SK-N-SH (cell line): ENCODE data around the gene ZNF407. TPM values are rescaled to one million over a fixed set of nuclear protein-coding genes. Genes with fewer than 3 reads are reported as not detected.

ENCODE experiments used
- CTCF ChIA-PET: fragments of 300-600, 350-600 bp; formaldehyde crosslinking; extraction: SDS; loops from one replicate; lab custom pipeline; 2021; lab: Yijun Ruan, JAX
- POLR2A ChIA-PET: fragments of 350-600 bp; sonication (Branson Sonifier 250); formaldehyde crosslinking; extraction: SDS; loops from one replicate; lab custom pipeline; 2020; ENCODE audit warnings: antibody characterized with exemption, inconsistent platforms; lab: Yijun Ruan, JAX
- DNase-seq: peaks from one replicate; pipeline ENCODE4 v3.0.0; 2012
- H2AFZ ChIP-seq: fragments of 200-600 bp; sonication (generic); 2 replicates; pipeline ENCODE4 v1.8.1; 2016; ENCODE audit warnings: antibody characterized with exemption, mild to moderate bottlenecking, low read depth
- H3F3A ChIP-seq: fragments of 200-600 bp; sonication (generic); replicated peaks from 2 replicates; pipeline ENCODE3; 2016; ENCODE audit warnings: antibody characterized with exemption, mild to moderate bottlenecking; ENCODE audit not compliant: insufficient read depth
- H3K27ac ChIP-seq, 2 experiments: fragments of 200-500 bp in 1 of 2; fragments of 200-600 bp in 1 of 2; sonication (Bioruptor generic) in 1 of 2; sonication (generic), shearing (Covaris generic) in 1 of 2; 2 replicates each; pipeline versions ENCODE4 v1.5.1 to v1.6.1; 2014 to 2016; ENCODE audit warnings: low read depth in 2 of 2, inconsistent platforms in 1 of 2, low read length in 1 of 2, mild to moderate bottlenecking in 1 of 2, mixed read lengths in 1 of 2
- H3K27me3 ChIP-seq: fragments of 200-600 bp; sonication (generic), shearing (Covaris generic); 2 replicates; pipeline ENCODE4 v1.6.1; 2016; ENCODE audit warnings: mixed run types; ENCODE audit not compliant: insufficient read depth
- H3K36me3 ChIP-seq, 2 experiments: fragments of 200-500 bp in 1 of 2; fragments of 200-600 bp in 1 of 2; sonication (Bioruptor generic) in 1 of 2; sonication (generic) in 1 of 2; replicated peaks in 1 of 2; 2 replicates each; pipeline versions ENCODE3 to v1.5.1; 2014 to 2016; ENCODE audit warnings: low read length in 1 of 2, mild to moderate bottlenecking in 1 of 2; ENCODE audit not compliant: insufficient read depth in 2 of 2, control insufficient read depth in 1 of 2
- H3K4me1 ChIP-seq, 2 experiments: fragments of 200-500 bp in 1 of 2; fragments of 200-600 bp in 1 of 2; sonication (Bioruptor generic) in 1 of 2; sonication (generic), shearing (Covaris generic) in 1 of 2; 2 replicates each; pipeline versions ENCODE4 v1.5.1 to v1.6.1; 2014 to 2016; ENCODE audit warnings: low read depth in 1 of 2, low read length in 1 of 2, mixed run types in 1 of 2; ENCODE audit not compliant: insufficient read depth in 2 of 2, control insufficient read depth in 1 of 2
- H3K4me2 ChIP-seq: fragments of 200-600 bp; sonication (generic), shearing (Covaris generic); 2 replicates; pipeline ENCODE4 v1.6.1; 2017; ENCODE audit warnings: mixed run types
- H3K4me3 ChIP-seq, 2 experiments: fragments of 200-500 bp in 1 of 2; fragments of 200-600 bp in 1 of 2; sonication (Bioruptor generic) in 1 of 2; sonication (generic), shearing (Covaris generic) in 1 of 2; 2 replicates each; pipeline versions ENCODE4 v1.5.1 to v1.8.1; 2014 to 2016; ENCODE audit warnings: low read depth in 2 of 2, inconsistent platforms in 1 of 2, low read length in 1 of 2, mild to moderate bottlenecking in 1 of 2, mixed read lengths in 1 of 2, moderate library complexity in 1 of 2
- H3K79me2 ChIP-seq: fragments of 200-600 bp; sonication (generic); 2 replicates; pipeline ENCODE4 v1.8.1; 2017; ENCODE audit warnings: mild to moderate bottlenecking; ENCODE audit not compliant: insufficient read depth
- H3K9ac ChIP-seq: fragments of 200-600 bp; sonication (generic); 2 replicates; pipeline ENCODE4 v1.6.1; 2017; ENCODE audit warnings: mixed run types
- H3K9me2 ChIP-seq: fragments of 200-600 bp; sonication (generic); 2 replicates; pipeline ENCODE4 v1.6.1; 2017; ENCODE audit warnings: mixed run types
- H3K9me3 ChIP-seq: fragments of 200-600 bp; sonication (generic); 2 replicates; pipeline ENCODE4 v1.6.1; 2017; ENCODE audit warnings: mixed run types, mild to moderate bottlenecking, moderate library complexity
- H4K20me1 ChIP-seq: fragments of 200-600 bp; sonication (generic); 2 replicates; pipeline ENCODE4 v1.6.1; 2017; ENCODE audit warnings: mild to moderate bottlenecking, mixed run types; ENCODE audit not compliant: insufficient read depth
- CHD2 ChIP-seq: fragments of 150-350 bp; IDR thresholded peaks from 2 replicates; pipeline ENCODE4 v1.6.1; 2018; ENCODE audit warnings: low read length; ENCODE audit not compliant: partially characterized antibody
- EP300 ChIP-seq, 2 experiments: IDR thresholded peaks; 2 replicates each; pipeline versions ENCODE4 v1.4.0 to v1.6.1; 2012; ENCODE audit warnings: borderline replicate concordance in 1 of 2, low read depth in 1 of 2, low read length in 1 of 2
- FOSL2 ChIP-seq: IDR thresholded peaks from 2 replicates; pipeline ENCODE4 v1.4.0; 2012; ENCODE audit warnings: low read depth, mild to moderate bottlenecking, moderate library complexity, borderline replicate concordance
- GATA2 ChIP-seq: sonication (generic); formaldehyde crosslinking; IDR thresholded peaks from 2 replicates; pipeline ENCODE4 v1.5.0; 2020; ENCODE audit warnings: mild to moderate bottlenecking, missing genetic modification reagents
- IRF3 ChIP-seq: fragments of 150-350 bp; IDR thresholded peaks from 2 replicates; pipeline ENCODE4 v1.6.1; 2016; ENCODE audit warnings: mild to moderate bottlenecking, low read depth, low read length
- JUND ChIP-seq: IDR thresholded peaks from 2 replicates; pipeline ENCODE4 v1.4.0; 2012
- MXI1 ChIP-seq: IDR thresholded peaks from 2 replicates; pipeline ENCODE4 v1.6.1; 2012; ENCODE audit warnings: mild to moderate bottlenecking, low read depth, low read length, improper control_type of control experiment
- POLR2AphosphoS5 ChIP-seq: IDR thresholded peaks from 2 replicates; pipeline ENCODE4 v1.6.1; 2012; ENCODE audit warnings: low read depth, low read length
- RFX5 ChIP-seq: IDR thresholded peaks from 2 replicates; pipeline ENCODE4 v1.6.1; 2012; ENCODE audit warnings: mild to moderate bottlenecking, improper control_type of control experiment, low read length
- SIN3A ChIP-seq: IDR thresholded peaks from 2 replicates; pipeline ENCODE4 v1.6.1; 2012; ENCODE audit warnings: low read depth, mild to moderate bottlenecking, low read length, moderate library complexity, borderline replicate concordance
- SMC3 ChIP-seq: IDR thresholded peaks from 2 replicates; pipeline ENCODE4 v1.6.1; 2012; ENCODE audit warnings: low read depth, low read length, improper control_type of control experiment
- TCF12 ChIP-seq: IDR thresholded peaks from 2 replicates; pipeline ENCODE4 v1.4.0; 2012
- TEAD4 ChIP-seq: IDR thresholded peaks from 2 replicates; pipeline ENCODE4 v1.4.0; 2012; ENCODE audit warnings: mild to moderate bottlenecking, borderline replicate concordance; ENCODE audit not compliant: insufficient read depth
- YY1 ChIP-seq: IDR thresholded peaks from 2 replicates; pipeline ENCODE4 v1.4.0; 2012; ENCODE audit warnings: low read depth, mild to moderate bottlenecking
- ZBTB33 ChIP-seq: IDR thresholded peaks from 2 replicates; pipeline ENCODE4 v1.4.0; 2012; ENCODE audit warnings: low read depth, borderline replicate concordance
- WGBS: methylation state at CpG from one replicate; pipeline ENCODE4 v1.1.6; 2017; ENCODE audit warnings: low lambda C conversion rate; 5-methylcytosine and 5-hydroxymethylcytosine counted together
- polyA plus RNA-seq, 3 experiments: library from polyadenylated mRNA; depleted of rRNA; stranded (reverse); fragments of >200 nt; gene quantifications; 2 replicates each; pipeline ENCODE4 v1.2.3, GENCODE V29; 2012

Gene ZNF407
- polyA plus RNA-seq, 1 of the 3 experiments (the other 2 are of a cell fraction) = 2.6 TPM

GRCh38 chr18:74625157-74625556, 27.5 kb downstream of the ZNF407 start:
- Histone ChIP-seq H4K20me1 (no peaks in the 10 kb centered on the region), H3K4me1 (no peaks in the 10 kb centered on the region; a peak in 1 of 4 replicates), H3K9me3 (no peaks in the 10 kb centered on the region), H3K9ac (no peak overlapping the region), H3F3A (no peaks in the 10 kb centered on the region), H3K27me3 (no peaks in the 10 kb centered on the region), H2AFZ (no peak overlapping the region), H3K4me3 (no peak overlapping the region), H3K79me2 (peaks cover 28% of the 10 kb centered on the region), H3K36me3 (no peaks in the 10 kb centered on the region), H3K4me2 (no peak overlapping the region), H3K9me2 (no peaks in the 10 kb centered on the region), H3K27ac (no peak overlapping the region)
- TF ChIP-seq SMC3 (no peak), SIN3A (no peak), FOSL2 (no peak), YY1 (no peak), MXI1 (no peak), EP300 (IDR thresholded peaks at IDR 0.05; ENCODE audit: borderline replicate concordance in 1 of 2, low read depth in 1 of 2, low read length in 1 of 2) (no peak), JUND (no peak)
- WGBS = 92% methylated on average over 5 of the region's 5 CpGs
- CTCF ChIA-PET = no interaction called here
- POLR2A ChIA-PET = no interaction called here
- no peak for DNase-seq

GRCh38 chr18:74626049-74626874, 28.6 kb downstream of the ZNF407 start:
- TF ChIP-seq ZBTB33 (no peak), MXI1 (no peak), TEAD4 (no peak), GATA2 (CRISPR knock-in tag) (no peak), SMC3 (no peak), TCF12 (no peak), RFX5 (no peak), POLR2AphosphoS5 (no peak), IRF3 (no peak), CHD2 (no peak)
- Histone ChIP-seq H2AFZ (no peak overlapping the region), H3K4me2 (no peak overlapping the region), H3K79me2 (peaks cover 25% of the 10 kb centered on the region), H4K20me1 (no peaks in the 10 kb centered on the region), H3F3A (no peaks in the 10 kb centered on the region), H3K9me2 (no peaks in the 10 kb centered on the region), H3K36me3 (peaks cover 0 to 1% of the 10 kb centered on the region in 2 experiments), H3K4me1 (no peaks in the 10 kb centered on the region; a peak in 1 of 4 replicates), H3K27me3 (no peaks in the 10 kb centered on the region), H3K27ac (no peak overlapping the region), H3K9me3 (no peaks in the 10 kb centered on the region), H3K4me3 (no peak overlapping the region), H3K9ac (no peak overlapping the region)
- ChIA-PET CTCF (no interaction called here), POLR2A (no interaction called here)
- 93% methylated on average over 9 of the region's 9 CpGs for WGBS
- no peak for DNase-seq
